RWPE1 (cell line): ENCODE measurements around the gene GRB7.

ENCODE experiments used
- CTCF ChIA-PET: fragments of 350-600 bp; sonication (Branson Sonifier 250); formaldehyde crosslinking; extraction: SDS; loops from one replicate; lab custom pipeline; 2021; lab: Yijun Ruan, JAX
- POLR2A ChIA-PET: fragments of 400-600 bp; formaldehyde crosslinking; extraction: SDS; loops from one replicate; lab custom pipeline; 2020; ENCODE audit warnings: antibody characterized with exemption; ENCODE audit not compliant: low non-redundant PET; lab: Yijun Ruan, JAX
- DNase-seq: peaks from one replicate; pipeline ENCODE4 v3.0.0; 2012; ENCODE audit warnings: low spot score
- H3K27ac ChIP-seq: fragments of 450-650 bp; 2 replicates; pipeline ENCODE4 v1.5.1; 2017
- TF ChIP-seq, protein P1 (sequence below): fragments of 450-650 bp; conservative IDR thresholded peaks from 2 replicates; pipeline ENCODE4 v1.5.1; 2017; ENCODE audit warnings: low read depth, mild to moderate bottlenecking

GRB7 gene

DNA sequence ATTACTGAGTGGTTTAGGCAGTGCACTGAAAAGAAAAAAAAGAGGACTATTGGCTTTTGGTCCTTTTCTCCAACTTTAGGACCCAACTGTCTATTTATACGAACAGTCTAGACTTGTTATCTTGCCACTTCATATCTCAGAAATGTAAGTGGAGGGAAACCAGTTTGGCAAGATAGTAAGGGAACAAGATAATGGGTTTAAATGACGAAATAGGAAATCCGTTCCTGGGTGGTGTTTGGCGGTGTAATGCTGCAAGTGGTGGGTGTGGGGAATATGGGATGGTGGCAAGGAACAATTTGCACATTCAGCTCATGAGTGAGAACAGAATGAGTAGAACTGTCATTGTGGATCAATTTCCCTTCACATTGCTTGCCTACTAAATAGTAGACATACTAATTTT, 44.7 kb downstream of the GRB7 start:
- peak overlapping the region; percentile 43; the same call in 1 of the 2 replicates for H3K27ac ChIP-seq
- ChIA-PET CTCF (no interaction called here), POLR2A (no interaction called here)
- DNase-seq = peak; percentile 86
- TF ChIP-seq, protein P1, sequence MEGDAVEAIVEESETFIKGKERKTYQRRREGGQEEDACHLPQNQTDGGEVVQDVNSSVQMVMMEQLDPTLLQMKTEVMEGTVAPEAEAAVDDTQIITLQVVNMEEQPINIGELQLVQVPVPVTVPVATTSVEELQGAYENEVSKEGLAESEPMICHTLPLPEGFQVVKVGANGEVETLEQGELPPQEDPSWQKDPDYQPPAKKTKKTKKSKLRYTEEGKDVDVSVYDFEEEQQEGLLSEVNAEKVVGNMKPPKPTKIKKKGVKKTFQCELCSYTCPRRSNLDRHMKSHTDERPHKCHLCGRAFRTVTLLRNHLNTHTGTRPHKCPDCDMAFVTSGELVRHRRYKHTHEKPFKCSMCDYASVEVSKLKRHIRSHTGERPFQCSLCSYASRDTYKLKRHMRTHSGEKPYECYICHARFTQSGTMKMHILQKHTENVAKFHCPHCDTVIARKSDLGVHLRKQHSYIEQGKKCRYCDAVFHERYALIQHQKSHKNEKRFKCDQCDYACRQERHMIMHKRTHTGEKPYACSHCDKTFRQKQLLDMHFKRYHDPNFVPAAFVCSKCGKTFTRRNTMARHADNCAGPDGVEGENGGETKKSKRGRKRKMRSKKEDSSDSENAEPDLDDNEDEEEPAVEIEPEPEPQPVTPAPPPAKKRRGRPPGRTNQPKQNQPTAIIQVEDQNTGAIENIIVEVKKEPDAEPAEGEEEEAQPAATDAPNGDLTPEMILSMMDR = no peak

DNA sequence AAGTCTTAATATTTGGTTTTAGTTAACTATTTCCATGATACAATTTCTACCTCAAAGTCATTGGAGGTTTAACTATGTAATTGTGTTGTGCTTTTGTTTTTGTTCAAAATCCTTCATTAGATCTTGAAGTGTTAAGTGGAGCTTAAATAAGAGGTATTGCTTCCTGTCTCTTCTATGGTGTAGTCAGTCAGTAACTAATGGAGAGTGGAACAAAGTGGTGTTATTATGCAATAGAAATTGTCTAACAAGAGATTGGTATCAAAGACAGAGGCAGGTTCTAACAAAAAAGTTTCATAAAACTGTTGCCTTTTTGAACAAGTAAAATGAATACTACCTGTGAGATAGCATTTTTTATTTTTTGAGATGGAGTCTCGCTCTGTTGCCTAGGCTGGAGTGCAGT, 45.2 kb downstream of the GRB7 start:
- TF ChIP-seq, protein P1 = no peak
- POLR2A ChIA-PET = no interaction called here
- CTCF ChIA-PET = no interaction called here
- no peak for DNase-seq
- H3K27ac ChIP-seq = no peak overlapping the region; the same call in 1 of the 2 replicates

DNA sequence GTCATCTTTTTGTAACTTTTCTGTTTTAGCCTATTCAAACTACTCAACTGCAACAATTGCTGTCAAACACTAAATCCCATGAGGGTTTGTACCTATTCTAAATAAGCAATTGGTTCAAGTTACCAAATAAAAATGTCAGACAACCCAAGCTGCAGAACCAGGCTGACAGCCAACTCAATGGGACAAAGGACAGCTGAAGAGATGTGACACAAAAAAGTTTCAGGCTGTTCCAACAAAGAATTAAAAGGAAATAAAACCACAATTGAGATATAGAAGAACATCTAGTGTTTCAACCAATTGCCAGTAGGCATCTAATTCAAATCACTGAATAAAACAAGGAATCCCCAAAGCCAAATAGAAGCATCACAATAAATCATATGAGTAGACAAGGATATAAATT, 49.3 kb downstream of the GRB7 start:
- no peak overlapping the region for H3K27ac ChIP-seq
- TF ChIP-seq, protein P1 = no peak
- no peak for DNase-seq
- ChIA-PET POLR2A (no interaction called here), CTCF (interaction anchor here (1.3 kb wide), 1 partner anchor 57 kb away, joined by 4 read pairs; the partner anchor contains the start of gene MIEN1)

DNA sequence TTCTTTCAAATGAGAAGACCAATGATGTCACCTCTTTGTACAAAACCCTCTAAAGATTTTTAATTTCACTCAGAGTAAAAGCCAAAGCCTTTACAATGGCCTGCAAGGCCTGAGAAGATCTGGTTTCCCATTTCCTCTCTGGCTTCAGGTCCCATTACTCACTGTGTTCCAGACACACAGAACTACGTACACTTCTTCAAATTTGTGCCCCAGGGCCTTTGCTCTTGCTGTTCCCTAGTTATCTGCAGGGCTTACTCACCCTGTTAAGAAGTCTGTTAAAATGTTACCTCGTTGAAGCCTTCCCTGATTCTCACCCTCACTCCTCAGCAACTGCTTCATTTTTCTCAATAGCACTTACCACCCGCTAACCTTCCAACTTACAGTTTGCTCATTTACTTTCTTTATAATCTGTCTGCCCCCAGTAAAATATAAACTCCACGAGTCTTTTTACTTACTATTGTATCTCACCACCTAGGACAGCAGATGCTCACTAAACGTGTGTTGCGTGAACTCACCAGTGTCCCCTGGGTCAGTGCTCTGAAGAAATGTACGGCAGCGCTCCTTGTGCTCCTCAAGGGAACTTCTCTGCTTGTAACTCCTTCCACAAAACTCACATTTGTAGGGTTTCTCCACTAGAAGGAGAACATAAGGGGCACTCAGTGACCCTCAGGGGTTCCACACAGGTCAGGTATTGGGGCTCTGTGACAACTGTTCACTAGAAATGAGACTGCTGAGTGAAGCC, 50.2 kb downstream of the GRB7 start:
- H3K27ac ChIP-seq = no peak overlapping the region
- POLR2A ChIA-PET = no interaction called here
- DNase-seq = no peak
- TF ChIP-seq, protein P1 = no peak
- CTCF ChIA-PET = no interaction called here

DNA sequence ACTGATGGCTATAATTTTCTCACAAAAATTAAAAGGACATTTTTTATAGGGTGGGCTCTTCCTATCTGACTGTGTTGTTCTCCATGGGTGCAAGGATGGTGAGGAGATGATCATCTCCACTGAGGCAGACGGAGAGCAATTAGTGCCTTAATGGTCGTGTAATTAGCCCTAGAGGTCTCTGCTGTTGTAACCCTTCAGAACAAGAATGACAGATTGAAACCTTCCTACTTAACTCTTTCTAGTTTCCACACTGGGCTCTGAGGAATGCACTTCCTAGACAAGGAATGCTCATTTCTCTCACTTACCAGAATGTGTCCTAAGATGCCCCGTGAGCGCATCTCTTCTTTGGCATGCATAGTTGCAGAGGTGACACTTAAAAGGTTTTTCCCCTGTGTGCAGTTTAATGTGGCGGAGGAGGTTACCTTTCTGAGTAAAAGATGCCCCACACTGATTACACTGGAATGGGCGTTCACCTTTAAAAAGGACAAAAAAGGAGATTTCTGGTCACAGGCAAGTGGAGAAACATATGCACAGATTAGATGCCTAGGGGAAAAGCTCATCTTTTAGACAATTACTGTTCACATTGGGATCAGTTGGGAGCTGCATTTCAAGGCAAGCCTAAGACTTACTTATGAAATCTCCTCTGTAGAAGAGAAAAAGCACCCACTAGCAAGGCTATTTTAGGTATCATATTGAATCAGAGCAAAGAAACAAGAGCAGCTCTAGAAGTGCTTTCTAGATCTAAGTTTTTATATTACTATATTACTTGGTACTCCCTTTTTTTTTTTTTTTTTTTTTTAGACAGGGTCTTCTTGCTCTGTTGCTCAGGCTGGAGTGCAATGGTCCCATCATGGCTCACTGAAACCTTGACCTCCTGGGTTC, 53.6 kb downstream of the GRB7 start:
- H3K27ac ChIP-seq = no peak overlapping the region
- ChIA-PET POLR2A (interaction anchor here (0.5 kb wide), 1 partner anchor 92 kb away, joined by 3 read pairs; the partner anchor contains the start of gene ERBB2), CTCF (no interaction called here)
- TF ChIP-seq, protein P1 = no peak
- no peak for DNase-seq

DNA sequence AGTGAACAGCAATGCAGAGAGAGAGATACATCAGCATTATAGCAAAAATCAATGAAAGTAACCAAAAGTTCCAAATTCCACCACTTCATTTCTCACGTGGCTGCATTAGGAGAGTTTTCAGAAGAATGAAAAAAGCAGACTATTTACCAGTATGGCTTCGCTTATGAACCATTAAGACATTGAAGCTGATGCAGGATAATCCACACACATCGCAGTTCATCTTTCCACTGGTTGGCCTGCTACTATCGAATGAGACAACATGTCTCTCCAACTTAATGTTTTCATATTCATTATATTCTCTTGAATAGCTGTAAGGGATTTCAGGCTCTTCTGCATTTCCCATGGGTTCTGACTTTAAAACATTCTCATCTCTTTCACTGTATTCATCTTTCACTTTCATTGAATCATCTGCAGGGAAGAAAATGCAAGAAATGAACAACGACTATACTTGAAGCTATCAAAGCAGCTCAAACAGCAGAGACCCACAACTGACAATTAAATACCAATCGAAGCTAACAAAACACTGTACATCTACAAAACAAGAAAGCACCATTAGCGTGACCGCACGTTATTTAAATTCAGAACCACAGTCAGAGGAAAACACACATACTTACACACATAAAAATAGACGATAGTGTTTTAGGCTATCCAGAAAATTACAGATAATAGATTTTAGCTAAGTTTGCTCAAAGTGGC, 54.9 kb downstream of the GRB7 start:
- no peak overlapping the region for H3K27ac ChIP-seq
- DNase-seq = no peak
- POLR2A ChIA-PET = no interaction called here
- CTCF ChIA-PET = interaction anchor here (0.6 kb wide), 1 partner anchor 33 kb away, joined by 3 read pairs; no protein-coding TSS in a partner anchor
- TF ChIP-seq, protein P1 = no peak
